ENCODE results near the gene HOXC13. TPM values are rescaled to one million over a fixed set of nuclear protein-coding genes. Genes with fewer than 3 reads are reported as not detected.

Gene HOXC13
- total and polyA plus RNA-seq, 2 experiments from 2014 or later: 0.10 TPM; not detected in 1

GRCh38 chr12:53907103-53907502 is 31.5 kb upstream of the HOXC13 start:
- peaks cover 4% of the 10 kb centered on the region for H3K27me3 Mint-ChIP-seq (ENCODE audit: insufficient read depth, low read depth, poor library complexity)
- no peaks in the 10 kb centered on the region for H3K36me3 Mint-ChIP-seq (ENCODE audit: low read depth)

More at GRCh38 chr12:53907103-53907502, 31.5 kb upstream of the HOXC13 start:
- H3K4me3 ChIP-seq: no peak overlapping the region
- DNase-seq (ENCODE audit: low spot score) (no peak), ATAC-seq (no peak)
- H3K27ac Mint-ChIP-seq: no peak overlapping the region
- no peaks in the 10 kb centered on the region for H3K4me1 Mint-ChIP-seq
- 0 out of 2 replicates have a peak overlapping the region, but pooled peaks have one; percentile 63 for H2AFZ ChIP-seq
- peaks cover 34% of the 10 kb centered on the region; the same call in 1 of the 2 replicates for H3K27me3 ChIP-seq (ENCODE audit: insufficient read depth)
- H3K9me3 Mint-ChIP-seq: no peaks in the 10 kb centered on the region
- TF ChIP-seq ZNF114 (CRISPR knock-in tag; IDR thresholded peaks at IDR 0.05) (no peak), EZH2 (IDR thresholded peaks at IDR 0.05; ENCODE audit: low read depth, unreplicated experiment) (no peak), STAT1 (IDR thresholded peaks at IDR 0.05; ENCODE audit: unreplicated experiment) (no peak), CREB1 (CRISPR knock-in tag; IDR thresholded peaks at IDR 0.05; ENCODE audit: low read depth) (no peak), ZNF462 (CRISPR knock-in tag; IDR thresholded peaks at IDR 0.05) (no peak), ETS1 (IDR thresholded peaks at IDR 0.05) (no peak), POLR2AphosphoS5 (IDR thresholded peaks at IDR 0.05; ENCODE audit: low read depth) (no peak), NANOG (IDR thresholded peaks at IDR 0.05; ENCODE audit: borderline replicate concordance) (no peak), JUNB (IDR thresholded peaks at IDR 0.05; ENCODE audit: unreplicated experiment) (no peak), CTCF (conservative IDR thresholded peaks at IDR 0.05; ENCODE audit: low read depth in 2 of 2) (no peak), ZNF331 (CRISPR knock-in tag; IDR thresholded peaks at IDR 0.05; ENCODE audit: low read depth) (no peak), EZH2phosphoT487 (IDR thresholded peaks at IDR 0.05; ENCODE audit: unreplicated experiment) (no peak)
- TF ChIP-seq, protein P1, sequence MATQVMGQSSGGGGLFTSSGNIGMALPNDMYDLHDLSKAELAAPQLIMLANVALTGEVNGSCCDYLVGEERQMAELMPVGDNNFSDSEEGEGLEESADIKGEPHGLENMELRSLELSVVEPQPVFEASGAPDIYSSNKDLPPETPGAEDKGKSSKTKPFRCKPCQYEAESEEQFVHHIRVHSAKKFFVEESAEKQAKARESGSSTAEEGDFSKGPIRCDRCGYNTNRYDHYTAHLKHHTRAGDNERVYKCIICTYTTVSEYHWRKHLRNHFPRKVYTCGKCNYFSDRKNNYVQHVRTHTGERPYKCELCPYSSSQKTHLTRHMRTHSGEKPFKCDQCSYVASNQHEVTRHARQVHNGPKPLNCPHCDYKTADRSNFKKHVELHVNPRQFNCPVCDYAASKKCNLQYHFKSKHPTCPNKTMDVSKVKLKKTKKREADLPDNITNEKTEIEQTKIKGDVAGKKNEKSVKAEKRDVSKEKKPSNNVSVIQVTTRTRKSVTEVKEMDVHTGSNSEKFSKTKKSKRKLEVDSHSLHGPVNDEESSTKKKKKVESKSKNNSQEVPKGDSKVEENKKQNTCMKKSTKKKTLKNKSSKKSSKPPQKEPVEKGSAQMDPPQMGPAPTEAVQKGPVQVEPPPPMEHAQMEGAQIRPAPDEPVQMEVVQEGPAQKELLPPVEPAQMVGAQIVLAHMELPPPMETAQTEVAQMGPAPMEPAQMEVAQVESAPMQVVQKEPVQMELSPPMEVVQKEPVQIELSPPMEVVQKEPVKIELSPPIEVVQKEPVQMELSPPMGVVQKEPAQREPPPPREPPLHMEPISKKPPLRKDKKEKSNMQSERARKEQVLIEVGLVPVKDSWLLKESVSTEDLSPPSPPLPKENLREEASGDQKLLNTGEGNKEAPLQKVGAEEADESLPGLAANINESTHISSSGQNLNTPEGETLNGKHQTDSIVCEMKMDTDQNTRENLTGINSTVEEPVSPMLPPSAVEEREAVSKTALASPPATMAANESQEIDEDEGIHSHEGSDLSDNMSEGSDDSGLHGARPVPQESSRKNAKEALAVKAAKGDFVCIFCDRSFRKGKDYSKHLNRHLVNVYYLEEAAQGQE (IDR thresholded peaks at IDR 0.05; ENCODE audit: unreplicated experiment): no peak
- no peak overlapping the region for H3K27ac ChIP-seq (ENCODE audit: low read depth)
- no peaks in the 10 kb centered on the region for H3K9me2 ChIP-seq (ENCODE audit: insufficient read depth)
- no peaks in the 10 kb centered on the region for H3K36me3 ChIP-seq (ENCODE audit: insufficient read depth)
- H4K20me1 ChIP-seq (replicated peaks; ENCODE audit: insufficient read depth): no peaks in the 10 kb centered on the region
- no peak overlapping the region for H3K4me2 ChIP-seq
- H3K79me2 ChIP-seq (replicated peaks; ENCODE audit: insufficient read depth): no peaks in the 10 kb centered on the region
- no peaks in the 10 kb centered on the region for H3K4me1 ChIP-seq (ENCODE audit: insufficient read depth)
- no peak overlapping the region for H3K4me3 Mint-ChIP-seq
- no peaks in the 10 kb centered on the region for H3F3A ChIP-seq (replicated peaks; ENCODE audit: low read depth)

All from GM23338 (cell line).